Gastroesophageal sphincter (tissue), 4 donors: ENCODE results near the gene KCNE4. TPM values are rescaled to one million over a fixed set of nuclear protein-coding genes. Genes with fewer than 3 reads are reported as not detected.

Experiments used
- ATAC-seq: fragments of 150-250 bp; one replicate; pipeline ENCODE4 v1.9.1; 2016; ENCODE audit warnings: mild to moderate bottlenecking, moderate library complexity
- H3K27ac ChIP-seq, 4 donors: fragments of 200-600 bp; sonication (generic) in 3 of 4; 1 replicate in 3 of 4; 2 replicates in 1 of 4; pipeline ENCODE4 v1.5.1; 2016 to 2019
- H3K27me3 ChIP-seq: fragments of 200-600 bp; sonication (generic); one replicate; pipeline ENCODE4 v1.5.1; 2019
- H3K36me3 ChIP-seq, 2 donors: fragments of 200-600 bp; sonication (generic); one replicate each; pipeline ENCODE4 v1.5.1; 2019; ENCODE audit warnings: control low read depth in 1 of 2
- H3K4me1 ChIP-seq, 3 donors: fragments of 200-600 bp; sonication (generic); 1 replicate in 2 of 3; 2 replicates in 1 of 3; pipeline ENCODE4 v1.5.1; 2016 to 2019; ENCODE audit warnings: control low read depth in 2 of 3
- H3K4me3 ChIP-seq, 2 donors: fragments of 200-600 bp; sonication (generic); one replicate each; pipeline ENCODE4 v1.5.1; 2019; ENCODE audit warnings: mild to moderate bottlenecking in 1 of 2, moderate library complexity in 1 of 2
- H3K9me3 ChIP-seq, 3 donors: fragments of 200-600 bp; sonication (generic); one replicate each; pipeline ENCODE4 v1.5.1; 2017 to 2019; ENCODE audit warnings: control low read depth in 2 of 3
- EP300 ChIP-seq: sonication (generic); formaldehyde crosslinking; IDR thresholded peaks from one replicate; pipeline ENCODE4 v1.6.1; 2017; ENCODE audit warnings: antibody characterized with exemption, mild to moderate bottlenecking
- POLR2A ChIP-seq, 2 donors: fragments of 450-650 bp; IDR thresholded peaks; one replicate each; pipeline ENCODE4 v1.6.1; 2017; ENCODE audit warnings: antibody characterized with exemption in 2 of 2, mild to moderate bottlenecking in 2 of 2, moderate library complexity in 1 of 2
- POLR2AphosphoS5 ChIP-seq: sonication (generic); formaldehyde crosslinking; IDR thresholded peaks from one replicate; pipeline ENCODE4 v1.6.1; 2017; ENCODE audit warnings: antibody characterized with exemption
- WGBS, 2 donors: methylation state at CpG; one replicate each; pipeline ENCODE4 v1.1.5; 2018; ENCODE audit warnings: low coverage in 1 of 2; 5-methylcytosine and 5-hydroxymethylcytosine counted together
- total RNA-seq, 4 donors: library from RNA; depleted of rRNA; stranded (reverse); fragments of >200 nt; gene quantifications; one replicate each; pipeline ENCODE4 v1.1.0, GENCODE V29; 2016
- TF ChIP-seq, protein P1 (sequence below), 4 experiments: fragments of 200-600 bp in 2 of 4; fragments of 450-650 bp in 2 of 4; sonication (generic) in 1 of 4; IDR thresholded peaks; one replicate each; pipeline ENCODE4 v1.5.1; 2017 to 2019; ENCODE audit warnings: antibody characterized with exemption in 4 of 4, mild to moderate bottlenecking in 2 of 4, moderate library complexity in 2 of 4

KCNE4 gene
- total RNA-seq, 4 donors from 2014 or later, result 13.0 to 24.8 (median 20.0) TPM

DNA sequence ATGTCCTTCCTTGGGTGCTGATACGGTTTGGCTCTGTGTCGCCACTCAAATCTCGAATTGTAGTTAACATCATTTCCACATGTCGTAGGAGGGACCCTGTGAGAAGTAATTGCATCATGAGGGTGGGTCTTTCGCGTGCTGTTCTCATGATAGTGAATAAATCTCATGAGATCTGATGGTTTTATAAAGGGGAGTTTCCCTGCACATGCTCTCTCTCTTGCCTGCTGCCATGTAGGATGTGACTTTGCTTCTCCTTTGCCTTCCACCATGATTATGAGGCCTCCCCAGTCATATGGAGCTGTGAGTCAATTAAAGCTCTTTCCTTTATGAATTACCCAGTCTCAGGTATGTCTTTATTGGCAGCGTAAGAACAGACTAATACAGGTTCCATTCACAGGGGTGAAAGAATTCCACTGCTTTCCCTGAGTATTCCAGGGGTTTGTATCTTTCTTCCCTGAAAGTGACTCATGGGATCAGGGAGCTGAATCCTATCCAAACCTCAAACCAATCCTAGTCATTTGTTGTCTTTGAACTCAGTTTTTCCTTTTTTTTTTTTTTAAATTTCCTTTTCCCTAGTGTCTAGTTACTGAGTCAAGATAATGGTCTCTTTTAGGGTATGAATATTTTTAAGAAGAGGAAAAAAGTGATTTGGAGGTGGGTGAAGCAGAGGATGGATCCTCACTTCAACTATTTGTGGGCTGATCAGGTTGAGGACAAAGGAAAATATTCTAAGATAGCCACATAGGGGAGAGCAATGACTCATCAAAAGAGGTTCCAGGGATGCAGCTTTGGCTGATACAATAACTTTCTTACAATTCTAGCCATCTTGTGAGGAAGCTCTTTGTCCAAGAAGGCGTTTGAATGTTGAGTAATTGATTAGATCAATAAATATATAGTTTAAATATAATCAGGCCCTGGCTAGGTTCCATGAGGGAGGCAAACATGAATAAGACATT lies 19.5 kb upstream of the KCNE4 start:
- TF ChIP-seq, protein P1, sequence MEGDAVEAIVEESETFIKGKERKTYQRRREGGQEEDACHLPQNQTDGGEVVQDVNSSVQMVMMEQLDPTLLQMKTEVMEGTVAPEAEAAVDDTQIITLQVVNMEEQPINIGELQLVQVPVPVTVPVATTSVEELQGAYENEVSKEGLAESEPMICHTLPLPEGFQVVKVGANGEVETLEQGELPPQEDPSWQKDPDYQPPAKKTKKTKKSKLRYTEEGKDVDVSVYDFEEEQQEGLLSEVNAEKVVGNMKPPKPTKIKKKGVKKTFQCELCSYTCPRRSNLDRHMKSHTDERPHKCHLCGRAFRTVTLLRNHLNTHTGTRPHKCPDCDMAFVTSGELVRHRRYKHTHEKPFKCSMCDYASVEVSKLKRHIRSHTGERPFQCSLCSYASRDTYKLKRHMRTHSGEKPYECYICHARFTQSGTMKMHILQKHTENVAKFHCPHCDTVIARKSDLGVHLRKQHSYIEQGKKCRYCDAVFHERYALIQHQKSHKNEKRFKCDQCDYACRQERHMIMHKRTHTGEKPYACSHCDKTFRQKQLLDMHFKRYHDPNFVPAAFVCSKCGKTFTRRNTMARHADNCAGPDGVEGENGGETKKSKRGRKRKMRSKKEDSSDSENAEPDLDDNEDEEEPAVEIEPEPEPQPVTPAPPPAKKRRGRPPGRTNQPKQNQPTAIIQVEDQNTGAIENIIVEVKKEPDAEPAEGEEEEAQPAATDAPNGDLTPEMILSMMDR (IDR thresholded peaks at IDR 0.05), result no peak
- no peak for TF ChIP-seq POLR2AphosphoS5
- H3K4me1 ChIP-seq, result no peaks in the 10 kb centered on the region
- H3K27ac ChIP-seq, result no peak overlapping the region
- no peak for ATAC-seq
- H3K27me3 ChIP-seq, result no peaks in the 10 kb centered on the region
- H3K36me3 ChIP-seq, result no peaks in the 10 kb centered on the region
- H3K4me3 ChIP-seq, result no peak overlapping the region
- WGBS, 2 donors, result 89 to 97% methylated on average over 6 to 8 of the region's 8 CpGs
- H3K9me3 ChIP-seq, result peaks cover 0 to 6% (median 0%) of the 10 kb centered on the region in 3 donors

DNA sequence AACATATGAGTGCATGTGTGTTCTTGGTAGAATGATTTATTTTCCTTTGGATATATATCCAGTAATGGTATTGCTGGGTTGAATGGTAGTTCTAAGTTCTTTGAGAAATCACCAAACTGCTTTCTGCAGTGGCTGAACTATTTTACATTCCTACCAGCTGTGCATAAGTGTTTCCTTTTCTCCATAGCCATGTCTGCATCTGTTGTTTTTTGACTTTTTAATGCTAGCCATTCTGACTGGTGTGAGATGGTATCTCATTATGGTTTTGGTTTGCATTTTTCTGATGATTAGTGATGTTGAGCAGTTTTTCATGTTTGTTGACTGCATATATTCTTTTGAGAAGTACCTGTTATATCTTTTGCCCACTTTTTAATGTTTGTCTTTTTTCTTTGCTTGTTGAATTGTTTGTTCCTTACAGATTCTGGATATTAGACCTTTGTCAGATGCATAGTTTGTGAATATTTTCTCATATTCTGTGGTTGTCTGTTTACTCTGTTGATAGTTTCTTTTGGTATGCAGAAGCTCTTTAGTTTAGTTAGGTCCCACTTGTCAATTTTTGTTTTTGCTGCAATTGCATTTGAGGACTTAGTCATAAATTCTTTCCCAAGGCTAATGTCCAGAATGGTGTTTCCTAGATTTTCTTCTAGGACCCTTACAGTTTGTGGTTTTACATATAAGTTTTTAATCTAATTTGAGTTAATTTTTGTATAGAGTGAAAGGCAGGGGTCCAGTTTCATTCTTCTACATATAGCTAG lies 17.6 kb upstream of the KCNE4 start:
- Histone ChIP-seq H3K36me3 (no peaks in the 10 kb centered on the region), H3K9me3 (peaks cover 0 to 6% (median 0%) of the 10 kb centered on the region in 3 donors), H3K4me3 (no peak overlapping the region), H3K4me1 (no peaks in the 10 kb centered on the region), H3K27me3 (no peaks in the 10 kb centered on the region), H3K27ac (no peak overlapping the region)
- TF ChIP-seq POLR2A (IDR thresholded peaks at IDR 0.05) (no peak), EP300 (no peak), POLR2AphosphoS5 (no peak)
- TF ChIP-seq, protein P1 (IDR thresholded peaks at IDR 0.05), result no peak
- ATAC-seq, result no peak

DNA sequence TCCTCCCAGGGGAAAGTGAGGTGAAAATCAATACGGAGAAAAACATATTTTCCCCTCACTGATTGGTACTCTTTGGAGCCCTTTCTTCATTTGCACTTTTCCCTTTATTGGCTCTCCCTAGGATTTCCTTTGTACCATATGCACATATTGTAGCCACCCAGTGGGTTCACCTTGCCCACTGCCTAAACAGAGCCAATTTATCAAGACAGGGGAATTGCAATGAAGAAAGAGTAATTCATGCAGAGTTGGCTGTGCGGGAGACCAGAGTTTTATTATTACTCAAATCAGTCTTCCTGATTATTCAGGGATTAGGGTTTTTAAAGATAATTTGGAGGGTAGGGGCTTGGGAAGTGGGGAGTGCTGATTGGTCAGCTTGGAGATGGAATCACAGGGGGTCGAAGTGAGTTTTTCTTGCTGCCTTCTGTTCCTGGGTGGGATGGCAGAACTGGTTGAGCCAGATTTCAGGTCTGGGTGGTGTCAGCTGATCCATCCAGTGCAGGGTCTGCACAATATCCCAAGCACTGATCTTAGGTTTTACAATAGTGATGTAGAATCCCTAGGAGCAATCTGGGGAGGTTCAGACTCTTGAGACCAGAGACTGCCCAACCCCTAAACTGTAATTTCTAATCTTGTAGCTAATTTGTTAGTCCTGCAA lies 15.1 kb upstream of the KCNE4 start:
- H3K4me1 ChIP-seq, result peaks cover 0 to 11% (median 0%) of the 10 kb centered on the region in 3 donors
- ATAC-seq, result no peak
- no peak for TF ChIP-seq POLR2AphosphoS5
- no peak for TF ChIP-seq EP300
- TF ChIP-seq, protein P1 (IDR thresholded peaks at IDR 0.05), result no peak
- TF ChIP-seq POLR2A (IDR thresholded peaks at IDR 0.05), result no peak
- WGBS, 2 donors, result 90 to 97% methylated on average over 2 to 3 of the region's 3 CpGs
- H3K27ac ChIP-seq, result no peak overlapping the region
- H3K27me3 ChIP-seq, result no peaks in the 10 kb centered on the region
- no peaks in the 10 kb centered on the region for H3K36me3 ChIP-seq
- H3K9me3 ChIP-seq, result peaks cover 0 to 6% (median 0%) of the 10 kb centered on the region in 3 donors
- no peak overlapping the region for H3K4me3 ChIP-seq

DNA sequence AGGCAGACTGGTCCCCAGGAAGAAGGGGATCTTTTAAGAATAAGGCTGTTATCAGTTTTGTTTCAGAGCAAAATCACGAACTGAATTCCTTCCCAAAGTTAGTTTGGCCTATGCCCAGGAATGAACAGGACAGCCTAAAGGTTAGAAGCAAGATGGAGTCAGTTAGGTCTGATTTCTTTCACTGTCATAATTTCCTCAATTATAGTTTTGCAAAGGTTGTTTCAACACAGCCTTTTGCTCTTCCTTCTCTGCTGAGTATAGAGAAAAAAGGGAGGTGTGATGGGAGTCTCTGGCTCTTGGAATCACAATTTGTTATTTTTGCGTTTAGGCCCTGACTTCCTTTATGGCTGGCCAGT lies 14.6 kb upstream of the KCNE4 start:
- Histone ChIP-seq H3K9me3 (peaks cover 0 to 6% (median 0%) of the 10 kb centered on the region in 3 donors), H3K27me3 (no peaks in the 10 kb centered on the region), H3K4me1 (peaks cover 0 to 11% (median 0%) of the 10 kb centered on the region in 3 donors), H3K4me3 (no peak overlapping the region), H3K36me3 (no peaks in the 10 kb centered on the region), H3K27ac (no peak overlapping the region)
- WGBS, 2 donors, result 72 to 83% methylated on average over 1 to 2 of the region's 2 CpGs
- no peak for ATAC-seq
- no peak for TF ChIP-seq EP300
- TF ChIP-seq, protein P1 (IDR thresholded peaks at IDR 0.05), result no peak
- no peak for TF ChIP-seq POLR2AphosphoS5
- TF ChIP-seq POLR2A (IDR thresholded peaks at IDR 0.05), result no peak
